GM18861 (cell line): ENCODE measurements around the gene TTYH1.

Experiments
- ATAC-seq: cut with Tn5 transposase; IDR thresholded peaks from one replicate; pipeline ENCODE4 v1.9.1; 2021; ENCODE audit not compliant: unreplicated experiment

Gene TTYH1

DNA sequence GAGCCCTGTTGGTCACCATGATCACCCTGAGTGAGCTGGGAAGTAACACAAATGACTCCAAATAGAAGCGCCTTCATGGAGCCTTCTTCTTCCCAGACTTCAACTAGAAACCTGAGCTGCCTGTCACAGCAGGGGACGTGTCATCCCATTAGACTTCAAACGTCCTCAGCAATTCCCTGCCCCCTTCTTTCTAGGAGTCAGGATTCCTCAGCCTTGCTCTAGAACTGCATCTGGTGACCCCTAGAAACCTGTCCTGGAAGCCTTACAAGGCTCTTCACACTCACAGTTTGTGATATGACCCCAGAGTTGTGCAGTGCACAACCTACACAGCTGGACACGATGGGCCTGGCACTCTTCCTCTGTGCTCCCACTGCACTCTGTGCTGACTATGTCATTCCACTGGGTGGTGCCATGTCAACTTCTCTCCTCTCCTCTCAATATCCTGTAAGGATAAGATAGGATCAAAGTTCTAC is 23.6 kb upstream of the TTYH1 start:
- ATAC-seq: no peak

GRCh38 chr19:54392105-54392504 is 23.2 kb upstream of the TTYH1 start:
- no peak for ATAC-seq

GRCh38 chr19:54393381-54393780 is 21.9 kb upstream of the TTYH1 start:
- no peak for ATAC-seq

GRCh38 chr19:54395685-54396084 is 19.6 kb upstream of the TTYH1 start:
- no peak for ATAC-seq

- no peak for ATAC-seq
Measured at GRCh38 chr19:54399189-54399588, 16.1 kb upstream of the TTYH1 start.

- ATAC-seq: no peak
Measured at GRCh38 chr19:54400913-54401312, 14.4 kb upstream of the TTYH1 start.

- ATAC-seq: no peak
Measured at GRCh38 chr19:54403054-54403453, 12.2 kb upstream of the TTYH1 start.

DNA sequence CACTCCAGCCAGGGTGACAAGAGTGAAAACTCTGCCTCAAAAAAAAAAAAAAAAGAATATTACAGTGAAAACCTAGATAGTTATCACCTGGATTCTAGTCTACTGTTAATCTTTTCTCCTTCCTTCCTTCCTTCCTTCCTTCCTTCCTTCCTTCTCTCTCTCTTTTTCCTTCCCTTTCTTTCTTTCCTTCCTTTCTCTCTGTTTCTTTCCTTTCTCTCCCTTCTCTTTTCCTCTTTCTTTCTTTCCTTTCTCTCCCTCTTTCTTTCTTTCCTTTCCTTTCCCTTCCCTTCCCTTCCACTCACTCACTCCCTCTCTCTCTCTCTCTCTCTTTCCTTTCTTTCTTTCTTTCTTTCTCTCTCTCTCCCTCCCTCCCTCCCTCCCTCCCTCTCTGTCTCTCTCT is 9.6 kb upstream of the TTYH1 start:
- ATAC-seq: no peak

DNA sequence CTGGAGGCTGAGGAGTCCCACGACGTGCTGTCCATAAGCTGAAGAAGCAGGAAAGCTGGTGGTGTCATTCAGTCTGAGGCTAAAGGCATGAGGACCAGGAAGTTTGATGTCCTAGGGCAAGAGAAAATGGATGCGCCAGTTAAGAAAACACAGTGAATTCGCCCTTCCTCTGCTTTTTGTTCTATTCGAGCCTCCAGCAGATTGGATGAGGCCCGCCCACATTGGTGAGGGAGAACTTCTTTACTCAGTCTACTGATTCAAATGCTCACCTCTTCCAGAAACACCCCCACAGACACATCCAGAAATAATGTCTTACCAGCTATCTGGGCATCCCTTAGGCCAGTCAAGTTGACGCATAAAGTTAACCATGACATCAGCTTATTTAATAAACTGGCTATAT is 7.5 kb upstream of the TTYH1 start:
- no peak for ATAC-seq

DNA sequence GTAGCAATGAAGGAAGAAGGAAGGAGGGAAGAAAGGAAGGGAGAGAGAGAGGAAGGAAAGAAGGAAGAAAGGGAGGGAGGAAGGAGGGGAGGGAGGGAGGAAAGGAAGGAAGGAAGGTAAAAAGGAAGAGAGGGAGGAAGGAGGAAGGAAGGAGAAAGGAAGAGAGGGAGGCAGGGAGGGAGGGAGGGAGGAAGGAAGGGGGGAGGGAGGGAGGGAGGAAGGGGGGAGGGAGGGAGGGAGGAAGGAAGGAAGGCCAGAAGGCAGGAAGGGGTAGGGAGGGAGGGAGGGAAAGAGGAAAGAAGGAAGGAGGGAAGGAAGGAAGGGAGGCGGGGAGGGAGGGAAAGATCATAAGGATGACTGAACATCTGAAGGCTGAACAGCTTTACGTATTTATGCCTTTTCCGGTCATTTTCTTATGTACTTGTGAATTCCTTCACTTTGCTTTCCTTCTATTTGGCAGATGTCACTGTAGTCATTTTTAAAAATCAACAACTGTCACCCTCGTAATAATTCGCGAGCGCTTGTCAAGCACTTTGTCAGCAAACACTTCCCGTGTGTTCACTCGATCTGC is 6.7 kb upstream of the TTYH1 start:
- ATAC-seq: no peak

DNA sequence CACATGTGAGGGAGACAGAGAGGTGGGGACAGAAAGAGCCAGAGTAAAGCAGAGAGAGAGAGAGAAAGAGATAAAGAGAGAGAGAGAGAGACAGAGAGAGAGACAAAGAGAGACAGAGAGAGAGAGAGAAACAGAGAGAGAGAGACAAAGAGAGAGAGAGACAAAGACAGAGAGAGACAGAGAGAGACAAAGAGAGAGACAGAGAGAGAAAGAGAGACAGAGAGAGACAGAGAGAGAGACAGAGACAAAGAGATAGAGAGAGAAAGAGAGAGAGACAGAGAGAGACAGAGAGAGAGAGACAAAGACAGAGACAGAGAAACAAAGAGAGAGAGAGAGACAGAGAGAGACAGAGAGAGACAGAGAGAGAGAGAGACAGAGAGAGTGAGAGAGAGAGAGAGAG is 4.2 kb upstream of the TTYH1 start:
- ATAC-seq: no peak

GRCh38 chr19:54412877-54413276 is 2.4 kb upstream of the TTYH1 start:
- no peak for ATAC-seq

DNA sequence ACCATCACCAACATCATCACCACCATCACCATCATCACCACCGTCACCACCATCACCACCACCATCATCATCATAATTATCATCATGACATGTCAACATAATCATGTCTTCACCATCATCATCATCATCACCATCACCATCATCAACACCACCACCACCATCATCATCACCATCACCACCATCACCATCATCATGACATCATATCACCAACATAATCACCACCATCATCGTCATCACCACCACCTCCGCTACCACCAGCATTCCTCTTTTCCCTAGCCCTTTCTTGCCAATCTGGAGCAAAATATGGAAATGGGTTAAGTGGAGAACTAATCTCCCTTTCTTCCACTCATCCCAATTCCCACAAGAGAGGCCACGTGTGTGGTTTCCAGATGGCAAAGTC is 1.1 kb upstream of the TTYH1 start:
- ATAC-seq: no peak

DNA sequence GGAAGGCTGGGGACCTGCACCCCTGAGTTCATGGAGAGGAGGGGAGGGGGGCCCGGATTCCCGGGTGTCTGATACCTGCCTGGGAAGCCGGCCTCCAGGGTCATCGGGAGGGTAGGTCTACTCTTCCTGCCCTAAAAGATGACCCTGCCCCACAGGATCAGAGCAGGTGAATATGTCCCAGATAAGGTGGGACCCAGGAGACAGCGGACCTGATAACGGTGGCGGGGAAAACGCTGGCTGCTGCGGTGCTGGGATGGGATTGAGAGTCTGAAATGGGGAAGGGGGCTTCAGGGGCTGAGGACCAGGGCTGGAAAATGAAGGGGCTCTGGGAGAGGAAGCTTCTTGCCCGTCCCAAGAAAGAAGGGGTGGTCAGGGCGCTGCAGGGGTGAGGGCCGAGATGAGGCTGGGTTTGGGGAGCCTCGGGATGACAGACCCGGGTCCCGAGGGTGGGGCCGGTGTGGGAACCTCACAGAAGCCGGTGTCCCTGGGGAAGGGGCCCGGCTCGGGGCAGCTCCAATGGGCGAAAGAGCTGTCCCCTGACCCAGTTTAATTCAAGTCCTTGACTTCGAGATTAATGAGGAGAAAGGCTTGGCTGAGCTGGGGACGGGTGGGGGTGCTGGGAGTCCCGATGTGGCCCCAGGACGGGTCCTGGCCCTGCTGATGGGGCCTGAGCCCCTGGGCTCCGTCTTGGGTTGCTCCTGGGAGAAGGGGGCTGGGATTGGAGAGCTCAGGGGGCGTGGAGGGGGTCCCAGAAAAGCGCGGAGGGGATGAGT is 823 bp downstream of the TTYH1 start:
- no peak for ATAC-seq

- ATAC-seq: no peak
Measured at GRCh38 chr19:54416695-54417491, 1.6 kb downstream of the TTYH1 start.

- no peak for ATAC-seq
Measured at GRCh38 chr19:54418030-54418929, 3.0 kb downstream of the TTYH1 start.

GRCh38 chr19:54418930-54419800 is 3.9 kb downstream of the TTYH1 start:
- no peak for ATAC-seq

DNA sequence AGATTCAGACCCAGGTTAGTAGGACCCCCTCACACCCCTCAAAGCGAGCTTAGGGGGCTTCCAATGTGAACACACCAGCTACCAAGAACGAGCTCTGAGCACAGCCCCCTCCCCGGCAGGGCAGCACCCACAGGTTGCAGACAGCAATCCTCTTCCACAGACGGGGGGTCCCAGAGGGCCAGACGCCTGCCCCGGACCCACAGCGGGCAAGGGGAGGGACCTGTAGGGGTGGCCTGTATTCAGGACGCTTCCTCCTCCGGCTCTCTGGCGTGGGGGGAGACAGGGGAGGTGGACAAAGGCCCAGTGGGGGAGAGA is 4.8 kb downstream of the TTYH1 start:
- ATAC-seq: no peak

- ATAC-seq: no peak
Measured at GRCh38 chr19:54420383-54421168, 5.3 kb downstream of the TTYH1 start.

DNA sequence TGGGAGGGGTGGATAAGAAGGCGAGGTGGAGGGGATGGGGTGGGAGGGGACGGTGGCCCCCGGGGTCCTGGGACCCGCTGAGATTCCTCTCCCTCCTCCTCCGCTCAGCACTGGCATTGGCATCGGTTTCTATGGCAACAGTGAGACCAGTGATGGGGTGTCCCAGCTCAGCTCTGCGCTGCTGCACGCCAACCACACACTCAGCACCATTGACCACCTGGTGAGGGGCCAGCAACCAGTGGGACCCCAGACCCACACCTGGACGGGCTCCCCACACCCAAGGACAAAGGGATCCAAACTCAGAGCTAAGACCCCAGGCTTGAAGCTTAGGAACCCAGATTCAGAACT is 5.9 kb downstream of the TTYH1 start:
- no peak for ATAC-seq
